ENCODE data around the gene IFIT2.

- TF ChIP-seq USF1 (IDR thresholded peaks at IDR 0.05; ENCODE audit: borderline replicate concordance, low read depth), result no peak
- TF ChIP-seq POLR2AphosphoS5 (IDR thresholded peaks at IDR 0.05; ENCODE audit: low read depth, low read length), result no peak
- no peak for TF ChIP-seq FOXJ3 (CRISPR knock-in tag; IDR thresholded peaks at IDR 0.05)
- TF ChIP-seq YY1 (IDR thresholded peaks at IDR 0.05; ENCODE audit: low read depth), result no peak
- TF ChIP-seq EP300 (IDR thresholded peaks at IDR 0.05; ENCODE audit: borderline replicate concordance in 1 of 2, low read depth in 1 of 2, low read length in 1 of 2), result no peak
- TF ChIP-seq CTCF (IDR thresholded peaks at IDR 0.05), result no peak
- TF ChIP-seq RAD21 (IDR thresholded peaks at IDR 0.05; ENCODE audit: low read length), result no peak
- no peak for TF ChIP-seq EZH2phosphoT487 (IDR thresholded peaks at IDR 0.05; ENCODE audit: borderline replicate concordance, low read depth)
Measured at GRCh38 chr10:89329151-89329550, 27.3 kb downstream of the IFIT2 start.
